AG10803 (cell line): ENCODE measurements around the gene SAP25.
"Not testable (repeated sequence)": the region's sequence is repeated elsewhere in the genome, so short reads cannot be mapped to it uniquely, and the experiment has no call there.

ENCODE experiments used
- DNase-seq: peaks from one replicate; pipeline ENCODE4 v3.0.0; 2010; ENCODE audit warnings: low read depth
- H3K4me3 ChIP-seq: 2 replicates; pipeline ENCODE4 v1.5.1; 2011; ENCODE audit warnings: mild to moderate bottlenecking, low read length, control low read depth
- CTCF ChIP-seq: conservative IDR thresholded peaks from 2 replicates; pipeline ENCODE4 v1.5.1; 2011; ENCODE audit warnings: mild to moderate bottlenecking, low read length, control low read depth, inconsistent platforms

SAP25 gene

GRCh38 chr7:100568896-100569844, 4.5 kb downstream of the SAP25 start:
- no peak overlapping the region for H3K4me3 ChIP-seq
- TF ChIP-seq CTCF: peak; percentile 37
- no peak for DNase-seq

GRCh38 chr7:100568176-100568895, 5.4 kb downstream of the SAP25 start:
- no peak overlapping the region for H3K4me3 ChIP-seq
- TF ChIP-seq CTCF: no peak
- DNase-seq: no peak

- no peak overlapping the region for H3K4me3 ChIP-seq
- TF ChIP-seq CTCF: no peak
- no peak for DNase-seq
Observed at GRCh38 chr7:100567751-100568175, 5.9 kb downstream of the SAP25 start.

- H3K4me3 ChIP-seq: no peak overlapping the region
- no peak for TF ChIP-seq CTCF
- no peak for DNase-seq
Observed at GRCh38 chr7:100567031-100567730, 6.5 kb downstream of the SAP25 start.

- H3K4me3 ChIP-seq: no peak overlapping the region
- no peak for TF ChIP-seq CTCF
- DNase-seq: no peak
Observed at GRCh38 chr7:100566018-100566531, 7.6 kb downstream of the SAP25 start.

- DNase-seq: no peak
- H3K4me3 ChIP-seq: no peak overlapping the region
- no peak for TF ChIP-seq CTCF
Observed at GRCh38 chr7:100565133-100565571, 8.5 kb downstream of the SAP25 start.

GRCh38 chr7:100564405-100564804, 9.3 kb downstream of the SAP25 start:
- not testable (repeated sequence) for DNase-seq

More at GRCh38 chr7:100564405-100564804, 9.3 kb downstream of the SAP25 start:
- H3K4me3 ChIP-seq: not testable (repeated sequence)
